NT2/D1 (cell line): Measurements from ENCODE around the gene NAP1L1.

Experiments
- SUZ12 ChIP-seq: IDR thresholded peaks from 2 replicates; pipeline ENCODE4 v1.6.1; 2011; ENCODE audit not compliant: insufficient read length, insufficient read depth; ENCODE audit errors: extremely low read depth
- YY1 ChIP-seq: IDR thresholded peaks from 2 replicates; pipeline ENCODE4 v1.6.1; 2011; ENCODE audit not compliant: insufficient read length, insufficient read depth
- ZNF274 ChIP-seq: IDR thresholded peaks from 2 replicates; pipeline ENCODE4 v1.6.1; 2011; ENCODE audit warnings: mild to moderate bottlenecking, low read depth, low read length

- TF ChIP-seq ZNF274 (no peak), SUZ12 (no peak), YY1 (no peak)
These were observed 41.1 kb downstream of the NAP1L1 start for GRCh38 chr12:76043377-76043776.
